HG03025 (cell line): ENCODE measurements around the gene ATP2C2.
"Not testable (repeated sequence)": the region's sequence is repeated elsewhere in the genome, so short reads cannot be mapped to it uniquely, and the experiment has no call there.

Experiments
- ATAC-seq: cut with Tn5 transposase; IDR thresholded peaks from one replicate; pipeline ENCODE4 v1.9.1; 2021; ENCODE audit warnings: mild to moderate bottlenecking, moderate library complexity; ENCODE audit not compliant: unreplicated experiment, low FRiP score

Gene ATP2C2

GRCh38 chr16:84416407-84417321 lies 48.3 kb downstream of the ATP2C2 start:
- ATAC-seq: no peak

GRCh38 chr16:84418056-84418849 lies 49.9 kb downstream of the ATP2C2 start:
- ATAC-seq: no peak

GRCh38 chr16:84419730-84420129 lies 51.4 kb downstream of the ATP2C2 start:
- ATAC-seq: no peak

GRCh38 chr16:84420556-84420955 lies 52.2 kb downstream of the ATP2C2 start:
- ATAC-seq: not testable (repeated sequence)

GRCh38 chr16:84421081-84421937 lies 53.0 kb downstream of the ATP2C2 start:
- no peak for ATAC-seq

- no peak for ATAC-seq
Observed at GRCh38 chr16:84421938-84422220, 53.5 kb downstream of the ATP2C2 start.

GRCh38 chr16:84423416-84423837 lies 55.1 kb downstream of the ATP2C2 start:
- ATAC-seq: no peak

GRCh38 chr16:84425696-84426095 lies 57.4 kb downstream of the ATP2C2 start:
- ATAC-seq: no peak

GRCh38 chr16:84426804-84427203 lies 58.5 kb downstream of the ATP2C2 start:
- no peak for ATAC-seq

- no peak for ATAC-seq
Observed at GRCh38 chr16:84427553-84427952, 59.2 kb downstream of the ATP2C2 start.

GRCh38 chr16:84430860-84431259 lies 62.5 kb downstream of the ATP2C2 start:
- no peak for ATAC-seq

- no peak for ATAC-seq
Observed at GRCh38 chr16:84434800-84435199, 66.5 kb downstream of the ATP2C2 start.

- ATAC-seq: no peak
Observed at GRCh38 chr16:84436196-84436595, 67.9 kb downstream of the ATP2C2 start.

- ATAC-seq: no peak
Observed at GRCh38 chr16:84438971-84439696, 70.8 kb downstream of the ATP2C2 start.

GRCh38 chr16:84442416-84443145 lies 74.2 kb downstream of the ATP2C2 start:
- ATAC-seq: no peak

- ATAC-seq: no peak
Observed at GRCh38 chr16:84443166-84443802, 74.9 kb downstream of the ATP2C2 start.

- no peak for ATAC-seq
Observed at GRCh38 chr16:84444476-84444875, 76.1 kb downstream of the ATP2C2 start.

- no peak for ATAC-seq
Observed at GRCh38 chr16:84446084-84446483, 77.7 kb downstream of the ATP2C2 start.
